Measurements from ENCODE around the gene PLCXD3.

The PLCXD3 gene

DNA sequence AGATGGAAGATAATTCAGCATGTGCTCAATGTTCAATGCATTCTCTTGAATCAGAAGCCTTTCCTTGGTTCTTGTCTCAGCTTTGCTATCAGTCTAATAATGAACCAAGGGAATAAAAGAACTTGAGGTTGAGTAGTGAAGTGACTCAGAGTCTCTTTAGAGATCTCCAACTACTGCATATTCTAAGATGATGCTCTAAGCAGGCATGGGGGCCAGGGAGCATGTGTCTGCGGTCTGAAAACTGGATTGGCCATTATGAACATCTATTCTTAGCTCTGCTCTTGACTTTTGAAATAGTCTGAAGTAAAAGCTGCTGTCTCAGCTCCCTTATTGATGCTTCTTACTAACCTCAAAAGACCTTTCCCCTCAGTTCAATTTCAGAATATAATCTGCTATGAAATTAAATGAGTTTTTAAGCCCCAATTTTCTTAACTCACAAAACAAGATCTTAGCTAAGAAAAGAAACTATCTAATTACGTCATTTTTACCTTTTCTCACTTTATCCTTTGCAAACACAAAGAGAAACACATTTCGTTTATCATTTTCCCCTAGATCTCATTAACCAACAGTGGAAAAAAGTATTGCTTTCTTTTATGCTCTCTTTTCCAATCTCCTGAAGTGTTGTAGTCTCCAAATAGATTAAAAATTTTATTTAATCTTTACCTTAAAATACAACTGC is 44.8 kb downstream of the PLCXD3 start:
- peaks cover 33% of the 10 kb centered on the region for H3K4me1 ChIP-seq (ENCODE audit: low read depth, poor library complexity, severe bottlenecking)
- H3K4me2 ChIP-seq = peak overlapping the region; percentile 53
- no peak overlapping the region for H3K4me3 ChIP-seq (IDR thresholded peaks at IDR 0.05; ENCODE audit: insufficient read depth, low read depth, low read length)
- peak overlapping the region; percentile 26; the same call in 1 of the 2 replicates for H3K9ac ChIP-seq
- no peaks in the 10 kb centered on the region for H3K27me3 ChIP-seq (ENCODE audit: insufficient read depth, low read depth)
- H3K79me2 ChIP-seq (ENCODE audit: insufficient read depth, low read depth) = no peaks in the 10 kb centered on the region
- H3K36me3 ChIP-seq (ENCODE audit: insufficient read depth) = no peaks in the 10 kb centered on the region
- H4K20me1 ChIP-seq (ENCODE audit: insufficient read depth) = no peaks in the 10 kb centered on the region
- TF ChIP-seq CTCF (conservative IDR thresholded peaks at IDR 0.05; ENCODE audit: low read depth, low read length) = no peak
- peak overlapping the region; percentile 35 for H2AFZ ChIP-seq (ENCODE audit: low read depth)
- H3K27ac ChIP-seq = peak overlapping the region; percentile 80

- Histone ChIP-seq H3K4me2 (no peak overlapping the region), H4K20me1 (ENCODE audit: insufficient read depth) (no peaks in the 10 kb centered on the region), H3K4me3 (IDR thresholded peaks at IDR 0.05; ENCODE audit: insufficient read depth, low read depth, low read length) (no peak overlapping the region), H3K4me1 (ENCODE audit: low read depth, poor library complexity, severe bottlenecking) (peaks cover 5% of the 10 kb centered on the region), H3K27ac (no peak overlapping the region), H3K36me3 (ENCODE audit: insufficient read depth) (no peaks in the 10 kb centered on the region), H3K9ac (no peak overlapping the region), H2AFZ (ENCODE audit: low read depth) (no peak overlapping the region), H3K79me2 (ENCODE audit: insufficient read depth, low read depth) (no peaks in the 10 kb centered on the region), H3K27me3 (ENCODE audit: insufficient read depth, low read depth) (no peaks in the 10 kb centered on the region)
- TF ChIP-seq CTCF (conservative IDR thresholded peaks at IDR 0.05; ENCODE audit: low read depth, low read length) = no peak
Measured at GRCh38 chr5:41459557-41459956, 50.8 kb downstream of the PLCXD3 start.

- H3K27me3 ChIP-seq (ENCODE audit: insufficient read depth, low read depth) = no peaks in the 10 kb centered on the region
- no peak overlapping the region for H3K27ac ChIP-seq
- H3K4me2 ChIP-seq = no peak overlapping the region
- H3K79me2 ChIP-seq (ENCODE audit: insufficient read depth, low read depth) = no peaks in the 10 kb centered on the region
- no peak overlapping the region for H3K4me3 ChIP-seq (IDR thresholded peaks at IDR 0.05; ENCODE audit: insufficient read depth, low read depth, low read length)
- H3K9ac ChIP-seq = no peak overlapping the region
- no peak overlapping the region for H2AFZ ChIP-seq (ENCODE audit: low read depth)
- TF ChIP-seq CTCF (conservative IDR thresholded peaks at IDR 0.05; ENCODE audit: low read depth, low read length) = no peak
- no peaks in the 10 kb centered on the region for H3K4me1 ChIP-seq (ENCODE audit: low read depth, poor library complexity, severe bottlenecking)
- H3K36me3 ChIP-seq (ENCODE audit: insufficient read depth) = no peaks in the 10 kb centered on the region
- H4K20me1 ChIP-seq (ENCODE audit: insufficient read depth) = no peaks in the 10 kb centered on the region
Measured at GRCh38 chr5:41457094-41457493, 53.3 kb downstream of the PLCXD3 start.

DNA sequence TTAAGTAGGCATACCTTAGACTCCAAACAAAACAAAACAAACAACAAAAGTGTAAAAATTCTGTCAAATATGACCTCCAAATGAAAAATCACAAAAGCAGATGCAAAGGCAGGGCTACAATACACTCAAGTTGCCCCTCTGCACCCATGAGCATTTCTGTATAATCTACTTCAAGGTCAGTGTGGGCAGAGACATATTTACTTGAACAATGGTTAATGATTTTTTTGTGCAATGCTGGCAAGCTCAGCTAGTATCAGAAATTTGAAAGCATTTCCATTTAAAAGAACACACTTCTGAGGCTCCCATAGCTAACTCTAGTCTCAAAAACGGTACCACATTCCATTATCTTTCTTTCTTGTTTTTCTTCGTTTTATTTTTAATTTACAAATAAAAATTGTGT is 57.9 kb downstream of the PLCXD3 start:
- TF ChIP-seq CTCF (conservative IDR thresholded peaks at IDR 0.05; ENCODE audit: low read depth, low read length) = no peak
- Histone ChIP-seq H3K79me2 (ENCODE audit: insufficient read depth, low read depth) (no peaks in the 10 kb centered on the region), H3K4me3 (IDR thresholded peaks at IDR 0.05; ENCODE audit: insufficient read depth, low read depth, low read length) (no peak overlapping the region), H2AFZ (ENCODE audit: low read depth) (no peak overlapping the region), H3K27me3 (ENCODE audit: insufficient read depth, low read depth) (no peaks in the 10 kb centered on the region), H3K9ac (no peak overlapping the region), H3K4me2 (no peak overlapping the region), H3K36me3 (ENCODE audit: insufficient read depth) (no peaks in the 10 kb centered on the region), H3K27ac (no peak overlapping the region), H4K20me1 (ENCODE audit: insufficient read depth) (no peaks in the 10 kb centered on the region), H3K4me1 (ENCODE audit: low read depth, poor library complexity, severe bottlenecking) (no peaks in the 10 kb centered on the region)

Data from KMS-11 (cell line).